Chondrocyte (in vitro differentiated cells): ENCODE measurements around the gene LEFTY2. TPM values are rescaled to one million over a fixed set of nuclear protein-coding genes. Genes with fewer than 3 reads are reported as not detected.
"Not testable (repeated sequence)": the region's sequence is repeated elsewhere in the genome, so short reads cannot be mapped to it uniquely, and the experiment has no call there.

Experiments used
- DNase-seq: peaks from one replicate; pipeline ENCODE4 v3.0.0; 2021; ENCODE audit warnings: mixed read lengths, low spot score
- H3K27ac Mint-ChIP-seq: one replicate; pipeline ENCODE4 v1.8.0; 2021; ENCODE audit warnings: mild to moderate bottlenecking, moderate library complexity, mixed read lengths; ENCODE audit not compliant: unreplicated experiment
- H3K27me3 Mint-ChIP-seq: 2 replicates; pipeline ENCODE4 v1.8.0; 2021; ENCODE audit warnings: low read depth, mixed read lengths
- H3K36me3 Mint-ChIP-seq: 2 replicates; pipeline ENCODE4 v1.8.0; 2021; ENCODE audit warnings: low read depth, mixed read lengths
- H3K4me1 Mint-ChIP-seq: 2 replicates; pipeline ENCODE4 v1.8.0; 2021; ENCODE audit warnings: low read depth, mild to moderate bottlenecking, mixed read lengths
- H3K4me3 Mint-ChIP-seq: one replicate; pipeline ENCODE4 v1.8.0; 2021; ENCODE audit warnings: mild to moderate bottlenecking, moderate library complexity, mixed read lengths; ENCODE audit not compliant: unreplicated experiment
- H3K9me3 Mint-ChIP-seq: 2 replicates; pipeline ENCODE4 v1.8.0; 2021; ENCODE audit warnings: low read depth, mixed read lengths
- CTCF ChIP-seq: fragments of 200-600 bp; sonication (generic); IDR thresholded peaks from 2 replicates; pipeline ENCODE4 v1.5.0; 2021; ENCODE audit warnings: antibody characterized with exemption, mild to moderate bottlenecking, moderate library complexity
- total RNA-seq: library from RNA; stranded (reverse); gene quantifications from 3 replicates; pipeline ENCODE4 v1.2.1, GENCODE V29; 2021

The LEFTY2 gene
- total RNA-seq, 1 donor from 2014 or later = 39.6 TPM

- H3K27me3 Mint-ChIP-seq = no peaks in the 10 kb centered on the region
- no peak for DNase-seq
- H3K36me3 Mint-ChIP-seq = peaks cover 27% of the 10 kb centered on the region
- H3K27ac Mint-ChIP-seq = no peak overlapping the region
- H3K4me1 Mint-ChIP-seq = peaks cover 9% of the 10 kb centered on the region
- no peak for TF ChIP-seq CTCF
- peaks cover 5% of the 10 kb centered on the region for H3K9me3 Mint-ChIP-seq
- H3K4me3 Mint-ChIP-seq = no peak overlapping the region
These were observed 38.4 kb upstream of the LEFTY2 start for GRCh38 chr1:225979421-225979820.

GRCh38 chr1:225977937-225978748 lies 37.1 kb upstream of the LEFTY2 start:
- DNase-seq = no peak
- Mint-ChIP-seq H3K36me3 (peaks cover 21% of the 10 kb centered on the region), H3K27me3 (no peaks in the 10 kb centered on the region), H3K9me3 (peaks cover 5% of the 10 kb centered on the region), H3K27ac (no peak overlapping the region), H3K4me1 (peaks cover 9% of the 10 kb centered on the region), H3K4me3 (no peak overlapping the region)
- TF ChIP-seq CTCF = no peak

GRCh38 chr1:225975146-225975545 lies 34.1 kb upstream of the LEFTY2 start:
- not testable (repeated sequence) for H3K36me3 Mint-ChIP-seq, H3K27ac Mint-ChIP-seq, H3K4me3 Mint-ChIP-seq, H3K27me3 Mint-ChIP-seq, H3K9me3 Mint-ChIP-seq, H3K4me1 Mint-ChIP-seq, DNase-seq

GRCh38 chr1:225974454-225974853 lies 33.4 kb upstream of the LEFTY2 start:
- Mint-ChIP-seq H3K4me3 (no peak overlapping the region), H3K27me3 (no peaks in the 10 kb centered on the region), H3K9me3 (no peaks in the 10 kb centered on the region), H3K36me3 (peaks cover 5% of the 10 kb centered on the region), H3K27ac (no peak overlapping the region), H3K4me1 (peaks cover 9% of the 10 kb centered on the region)
- no peak for DNase-seq
- TF ChIP-seq CTCF = no peak

- Mint-ChIP-seq H3K4me3 (no peak overlapping the region), H3K9me3 (no peaks in the 10 kb centered on the region), H3K27ac (no peak overlapping the region), H3K36me3 (peaks cover 3% of the 10 kb centered on the region), H3K4me1 (peaks cover 9% of the 10 kb centered on the region), H3K27me3 (no peaks in the 10 kb centered on the region)
- DNase-seq = no peak
- no peak for TF ChIP-seq CTCF
These were observed 32.1 kb upstream of the LEFTY2 start for GRCh38 chr1:225973158-225973557.
